WTC11 (cell line): Measurements from ENCODE around the gene MITF. TPM values are rescaled to one million over a fixed set of nuclear protein-coding genes. Genes with fewer than 3 reads are reported as not detected.

Source experiments
- ATAC-seq: fragments of 200-7000 bp; cut with Tn5 transposase; 2 replicates; pipeline ENCODE4 v1.10.0; 2021; ENCODE audit warnings: mild to moderate bottlenecking, moderate library complexity
- CTCF ChIA-PET: fragments of 300-600 bp; sonication (Branson Sonifier 250); formaldehyde crosslinking; loops from one replicate; lab custom pipeline; 2021; ENCODE audit warnings: antibody characterized with exemption; lab: Charles Lee
- POLR2A ChIA-PET: fragments of 350-600 bp; sonication (Branson Sonifier 250); formaldehyde crosslinking; loops from one replicate; lab custom pipeline; 2021; ENCODE audit warnings: antibody characterized with exemption; lab: Charles Lee
- DNase-seq: peaks from one replicate; pipeline ENCODE4 v3.0.0; 2021; ENCODE audit warnings: low spot score
- H3K27ac Mint-ChIP-seq: 2 replicates; pipeline ENCODE4 v1.8.0; 2021; ENCODE audit warnings: mixed read lengths
- H3K27me3 Mint-ChIP-seq: 2 replicates; pipeline ENCODE4 v1.8.0; 2021; ENCODE audit warnings: low read depth, mild to moderate bottlenecking, moderate library complexity, mixed read lengths
- H3K36me3 Mint-ChIP-seq: 2 replicates; pipeline ENCODE4 v1.8.0; 2021; ENCODE audit warnings: mixed read lengths
- H3K4me1 Mint-ChIP-seq: 2 replicates; pipeline ENCODE4 v1.8.0; 2022; ENCODE audit warnings: mixed read lengths
- H3K4me3 Mint-ChIP-seq: 2 replicates; pipeline ENCODE4 v1.8.0; 2021; ENCODE audit warnings: mild to moderate bottlenecking, moderate library complexity, mixed read lengths
- H3K9me3 Mint-ChIP-seq: 2 replicates; pipeline ENCODE4 v1.8.0; 2021; ENCODE audit warnings: mixed read lengths
- ATF6 ChIP-seq: sonication (generic); formaldehyde crosslinking; IDR thresholded peaks from 2 replicates; pipeline ENCODE4 v1.8.1; 2023; ENCODE audit warnings: mild to moderate bottlenecking, missing genetic modification reagents
- EMX1 ChIP-seq: fragments of 250-450 bp; sonication (Bioruptor Pico); IDR thresholded peaks from 2 replicates; pipeline ENCODE4 v1.8.0; 2021; ENCODE audit warnings: mild to moderate bottlenecking
- FOXJ3 ChIP-seq: sonication (generic); formaldehyde crosslinking; IDR thresholded peaks from 2 replicates; pipeline ENCODE4 v1.9.0; 2021; ENCODE audit warnings: missing genetic modification reagents, mild to moderate bottlenecking, borderline replicate concordance
- OVOL2 ChIP-seq: fragments of 250-450 bp; sonication (Bioruptor Pico); IDR thresholded peaks from 2 replicates; pipeline ENCODE4 v1.9.0; 2021; ENCODE audit warnings: mild to moderate bottlenecking, borderline replicate concordance
- PREB ChIP-seq: sonication (generic); formaldehyde crosslinking; IDR thresholded peaks from 2 replicates; pipeline ENCODE4 v1.8.1; 2022; ENCODE audit warnings: mild to moderate bottlenecking, missing genetic modification reagents, moderate library complexity, borderline replicate concordance
- SMAD3 ChIP-seq: sonication (generic); formaldehyde crosslinking; IDR thresholded peaks from 2 replicates; pipeline ENCODE4 v1.8.0; 2022; ENCODE audit warnings: missing genetic modification reagents, mild to moderate bottlenecking, borderline replicate concordance
- STAT6 ChIP-seq: sonication (generic); formaldehyde crosslinking; conservative IDR thresholded peaks from 2 replicates; pipeline ENCODE4 v1.8.1; 2023; ENCODE audit warnings: mild to moderate bottlenecking, low read depth, missing genetic modification reagents, moderate library complexity
- ZNF281 ChIP-seq: sonication (generic); formaldehyde crosslinking; IDR thresholded peaks from 2 replicates; pipeline ENCODE4 v1.8.0; 2023; ENCODE audit warnings: mild to moderate bottlenecking, missing genetic modification reagents
- total RNA-seq: library from RNA; stranded (reverse); gene quantifications from 3 replicates; pipeline ENCODE4 v1.2.3, GENCODE V29; 2021

The MITF gene
- total RNA-seq, 1 experiment from 2014 or later = 1.3 TPM

GRCh38 chr3:69941439-69942176 is 202.3 kb downstream of the MITF start:
- POLR2A ChIA-PET = no interaction called here
- no peaks in the 10 kb centered on the region for H3K27me3 Mint-ChIP-seq

More at GRCh38 chr3:69941439-69942176, 202.3 kb downstream of the MITF start:
- TF ChIP-seq ATF6 (CRISPR knock-in tag) (no peak), FOXJ3 (CRISPR knock-in tag) (no peak), SMAD3 (CRISPR knock-in tag) (no peak), ZNF281 (CRISPR knock-in tag) (no peak), EMX1 (CRISPR knock-in tag) (no peak), STAT6 (no peak), OVOL2 (CRISPR knock-in tag) (no peak), PREB (CRISPR knock-in tag) (no peak)
- TF ChIP-seq, all 79 proteins: peak for 0
- H3K36me3 Mint-ChIP-seq = no peaks in the 10 kb centered on the region
- H3K4me1 Mint-ChIP-seq = peaks cover 24% of the 10 kb centered on the region
- CTCF ChIA-PET = no interaction called here
- no peaks in the 10 kb centered on the region for H3K9me3 Mint-ChIP-seq
- no peak overlapping the region for H3K27ac Mint-ChIP-seq
- H3K4me3 Mint-ChIP-seq = no peak overlapping the region
- ATAC-seq (no peak), DNase-seq (no peak)
